Naive B cell (primary cell): Measurements from ENCODE around the gene INF2. TPM values are rescaled to one million over a fixed set of nuclear protein-coding genes. Genes with fewer than 3 reads are reported as not detected.
A peak's percentile ranks its signal among the peaks of the same experiment; 100 is the strongest.

Source experiments
- ATAC-seq, 2 donors: fragments of 150-1000 bp; cut with Tn5 transposase; 2 replicates each; pipeline ENCODE4 v1.10.0; 2021; ENCODE audit warnings: low read depth in 2 of 2, mild to moderate bottlenecking in 2 of 2, moderate library complexity in 2 of 2
- DNase-seq: peaks from one replicate; pipeline ENCODE4 v3.0.0; 2022
- H3K27ac Mint-ChIP-seq, 6 donors: one replicate each; pipeline ENCODE4 v1.8.0; 2020 to 2022; ENCODE audit warnings: mild to moderate bottlenecking in 6 of 6, mixed read lengths in 6 of 6, moderate library complexity in 5 of 6, inconsistent platforms in 2 of 6
- H3K27me3 Mint-ChIP-seq, 3 donors: one replicate each; pipeline ENCODE4 v1.8.0; 2021 to 2022; ENCODE audit warnings: mixed read lengths in 3 of 3, mild to moderate bottlenecking in 1 of 3
- H3K36me3 Mint-ChIP-seq, 2 donors: one replicate each; pipeline ENCODE4 v1.8.0; 2020 to 2022; ENCODE audit warnings: mixed read lengths in 2 of 2, inconsistent platforms in 1 of 2, mild to moderate bottlenecking in 1 of 2
- H3K4me1 Mint-ChIP-seq, 3 donors: one replicate each; pipeline ENCODE4 v1.8.0; 2020 to 2022; ENCODE audit warnings: mixed read lengths in 3 of 3, inconsistent platforms in 1 of 3, mild to moderate bottlenecking in 1 of 3, moderate library complexity in 1 of 3
- H3K4me3 Mint-ChIP-seq, 8 donors: one replicate each; pipeline ENCODE4 v1.8.0; 2020 to 2022; ENCODE audit warnings: mild to moderate bottlenecking in 8 of 8, mixed read lengths in 8 of 8, moderate library complexity in 8 of 8, inconsistent platforms in 2 of 8
- H3K9me3 Mint-ChIP-seq, 7 donors: one replicate each; pipeline ENCODE4 v1.8.0; 2020 to 2022; ENCODE audit warnings: mixed read lengths in 7 of 7, mild to moderate bottlenecking in 5 of 7, inconsistent platforms in 2 of 7, moderate library complexity in 1 of 7
- polyA plus RNA-seq, 6 donors: library from polyadenylated mRNA; unstranded; fragments of 300-500 nt; fragmentation: Illumina TruSeq; gene quantifications; one replicate each; pipeline ENCODE4 v1.2.3, GENCODE V29; 2021; ENCODE audit warnings: low read depth in 6 of 6

Gene INF2
- polyA plus RNA-seq, 6 donors from 2014 or later, result 2.8 to 10.2 (median 5.5) TPM

- ATAC-seq (peak; percentile 86 to 89), DNase-seq (peak; percentile 67)
- H3K27ac Mint-ChIP-seq, result peak overlapping the region in 2 of 6 donors; percentile 50 to 63
- H3K27me3 Mint-ChIP-seq, result no peaks in the 10 kb centered on the region
- H3K9me3 Mint-ChIP-seq, result no peaks in the 10 kb centered on the region
- peaks cover 4 to 15% (median 5%) of the 10 kb centered on the region in 3 donors for H3K4me1 Mint-ChIP-seq
- peak overlapping the region in 1 of 8 donors; percentile 35 for H3K4me3 Mint-ChIP-seq
- no peaks in the 10 kb centered on the region for H3K36me3 Mint-ChIP-seq
These were observed 19.3 kb downstream of the INF2 start for GRCh38 chr14:104708606-104709268.

- Mint-ChIP-seq H3K4me3 (no peak overlapping the region), H3K4me1 (peaks cover 4 to 15% (median 5%) of the 10 kb centered on the region in 3 donors), H3K9me3 (no peaks in the 10 kb centered on the region), H3K27me3 (no peaks in the 10 kb centered on the region), H3K36me3 (no peaks in the 10 kb centered on the region), H3K27ac (no peak overlapping the region)
- no peak for DNase-seq
- ATAC-seq, result no peak
These were observed 20.1 kb downstream of the INF2 start for GRCh38 chr14:104709387-104710039.

- no peak for ATAC-seq
- Mint-ChIP-seq H3K27ac (no peak overlapping the region), H3K4me1 (peaks cover 4 to 15% (median 5%) of the 10 kb centered on the region in 3 donors), H3K36me3 (no peaks in the 10 kb centered on the region), H3K27me3 (no peaks in the 10 kb centered on the region), H3K4me3 (no peak overlapping the region), H3K9me3 (no peaks in the 10 kb centered on the region)
- DNase-seq, result no peak
These were observed 20.8 kb downstream of the INF2 start for GRCh38 chr14:104710071-104710735.

GRCh38 chr14:104712881-104713734 is 23.7 kb downstream of the INF2 start:
- no peak for DNase-seq
- no peak overlapping the region for H3K27ac Mint-ChIP-seq

GRCh38 chr14:104714066-104714465 is 24.6 kb downstream of the INF2 start:
- H3K4me1 Mint-ChIP-seq, result peaks cover 0 to 4% (median 4%) of the 10 kb centered on the region in 3 donors
- DNase-seq (no peak), ATAC-seq (no peak)
- H3K27me3 Mint-ChIP-seq, result no peaks in the 10 kb centered on the region
- H3K36me3 Mint-ChIP-seq, result no peaks in the 10 kb centered on the region
- H3K27ac Mint-ChIP-seq, result no peak overlapping the region
- no peak overlapping the region for H3K4me3 Mint-ChIP-seq
- no peaks in the 10 kb centered on the region for H3K9me3 Mint-ChIP-seq

More at GRCh38 chr14:104712881-104713734, 23.7 kb downstream of the INF2 start:
- Mint-ChIP-seq H3K4me1 (peaks cover 4 to 14% (median 9%) of the 10 kb centered on the region in 3 donors), H3K27me3 (no peaks in the 10 kb centered on the region), H3K9me3 (no peaks in the 10 kb centered on the region), H3K4me3 (no peak overlapping the region), H3K36me3 (no peaks in the 10 kb centered on the region)
- no peak for ATAC-seq

- Mint-ChIP-seq H3K27ac (no peak overlapping the region), H3K4me3 (no peak overlapping the region), H3K9me3 (no peaks in the 10 kb centered on the region), H3K27me3 (no peaks in the 10 kb centered on the region), H3K4me1 (peaks cover 0 to 4% (median 4%) of the 10 kb centered on the region in 3 donors), H3K36me3 (no peaks in the 10 kb centered on the region)
- ATAC-seq (no peak), DNase-seq (no peak)
These were observed 25.3 kb downstream of the INF2 start for GRCh38 chr14:104714681-104715080.

- no peak for ATAC-seq
- H3K36me3 Mint-ChIP-seq, result no peaks in the 10 kb centered on the region
- H3K27me3 Mint-ChIP-seq, result no peaks in the 10 kb centered on the region
- H3K4me1 Mint-ChIP-seq, result peaks cover 0 to 8% (median 4%) of the 10 kb centered on the region in 3 donors
- no peak for DNase-seq
- H3K4me3 Mint-ChIP-seq, result no peak overlapping the region
- H3K9me3 Mint-ChIP-seq, result no peaks in the 10 kb centered on the region
- H3K27ac Mint-ChIP-seq, result peak overlapping the region in 1 of 6 donors; percentile 58
These were observed 26.0 kb downstream of the INF2 start for GRCh38 chr14:104715416-104715815.

- H3K27me3 Mint-ChIP-seq, result no peaks in the 10 kb centered on the region
- H3K9me3 Mint-ChIP-seq, result no peaks in the 10 kb centered on the region
- peaks cover 0 to 8% (median 4%) of the 10 kb centered on the region in 3 donors for H3K4me1 Mint-ChIP-seq
- H3K4me3 Mint-ChIP-seq, result no peak overlapping the region
- H3K27ac Mint-ChIP-seq, result peak overlapping the region in 1 of 6 donors; percentile 58
- ATAC-seq (no peak), DNase-seq (no peak)
- H3K36me3 Mint-ChIP-seq, result no peaks in the 10 kb centered on the region
These were observed 26.5 kb downstream of the INF2 start for GRCh38 chr14:104715871-104716270.

GRCh38 chr14:104717137-104717536 is 27.7 kb downstream of the INF2 start:
- no peaks in the 10 kb centered on the region for H3K27me3 Mint-ChIP-seq
- H3K27ac Mint-ChIP-seq, result peak overlapping the region in 1 of 6 donors; percentile 21
- no peak for ATAC-seq

GRCh38 chr14:104717646-104718045 is 28.2 kb downstream of the INF2 start:
- Mint-ChIP-seq H3K4me1 (peaks cover 0 to 8% (median 4%) of the 10 kb centered on the region in 3 donors), H3K27ac (peak overlapping the region in 2 of 6 donors; percentile 42 to 72), H3K4me3 (no peak overlapping the region), H3K9me3 (no peaks in the 10 kb centered on the region), H3K36me3 (no peaks in the 10 kb centered on the region), H3K27me3 (no peaks in the 10 kb centered on the region)
- DNase-seq (no peak), ATAC-seq (no peak)

More at GRCh38 chr14:104717137-104717536, 27.7 kb downstream of the INF2 start:
- H3K4me3 Mint-ChIP-seq, result no peak overlapping the region
- H3K36me3 Mint-ChIP-seq, result no peaks in the 10 kb centered on the region
- no peaks in the 10 kb centered on the region for H3K9me3 Mint-ChIP-seq
- no peak for DNase-seq
- H3K4me1 Mint-ChIP-seq, result peaks cover 0 to 8% (median 4%) of the 10 kb centered on the region in 3 donors

- Mint-ChIP-seq H3K4me3 (no peak overlapping the region), H3K4me1 (peaks cover 0 to 8% (median 4%) of the 10 kb centered on the region in 3 donors), H3K9me3 (no peaks in the 10 kb centered on the region)
These were observed 28.7 kb downstream of the INF2 start for GRCh38 chr14:104718147-104718546.

GRCh38 chr14:104718871-104719270 is 29.5 kb downstream of the INF2 start:
- H3K36me3 Mint-ChIP-seq, result no peaks in the 10 kb centered on the region
- no peaks in the 10 kb centered on the region for H3K27me3 Mint-ChIP-seq
- no peak overlapping the region for H3K27ac Mint-ChIP-seq
- no peaks in the 10 kb centered on the region for H3K9me3 Mint-ChIP-seq
- H3K4me1 Mint-ChIP-seq, result peaks cover 0 to 8% (median 4%) of the 10 kb centered on the region in 3 donors
- ATAC-seq (no peak), DNase-seq (no peak)
- H3K4me3 Mint-ChIP-seq, result no peak overlapping the region

More at GRCh38 chr14:104718147-104718546, 28.7 kb downstream of the INF2 start:
- H3K27ac Mint-ChIP-seq, result peak overlapping the region in 5 of 6 donors; percentile 27 to 72 (median 53)
- no peaks in the 10 kb centered on the region for H3K36me3 Mint-ChIP-seq
- DNase-seq (no peak), ATAC-seq (no peak)
- no peaks in the 10 kb centered on the region for H3K27me3 Mint-ChIP-seq

GRCh38 chr14:104719343-104719742 is 29.9 kb downstream of the INF2 start:
- peaks cover 0 to 8% (median 4%) of the 10 kb centered on the region in 3 donors for H3K4me1 Mint-ChIP-seq

More at GRCh38 chr14:104719343-104719742, 29.9 kb downstream of the INF2 start:
- no peak for ATAC-seq
- Mint-ChIP-seq H3K4me3 (peak overlapping the region in 1 of 8 donors; percentile 35), H3K9me3 (no peaks in the 10 kb centered on the region), H3K27me3 (no peaks in the 10 kb centered on the region), H3K27ac (peak overlapping the region in 1 of 6 donors; percentile 28), H3K36me3 (no peaks in the 10 kb centered on the region)
- DNase-seq, result no peak
